Fibroblast of lung (primary cell): ENCODE measurements around the gene TCF4. TPM values are rescaled to one million over a fixed set of nuclear protein-coding genes. Genes with fewer than 3 reads are reported as not detected.
A peak's percentile ranks its signal among the peaks of the same experiment; 100 is the strongest.

Source experiments
- DNase-seq, 2 donors: peaks; one replicate each; pipeline versions ENCODE4 v3.0.0 to v3.0.0-alpha.2; 2010; ENCODE audit warnings: low read depth in 2 of 2
- H2AFZ ChIP-seq: 2 replicates; pipeline ENCODE4 v1.5.1; 2012; ENCODE audit warnings: low read length, control low read depth, inconsistent platforms
- H3K27ac ChIP-seq: 2 replicates; pipeline ENCODE4 v1.5.1; 2011; ENCODE audit warnings: low read length, control low read depth; ENCODE audit not compliant: insufficient read depth
- H3K27me3 ChIP-seq: 2 replicates; pipeline ENCODE4 v1.5.1; 2011; ENCODE audit warnings: mild to moderate bottlenecking, low read length; ENCODE audit not compliant: control insufficient read depth, insufficient read depth
- H3K36me3 ChIP-seq: 2 replicates; pipeline ENCODE4 v1.5.1; 2011; ENCODE audit warnings: low read length; ENCODE audit not compliant: control insufficient read depth, insufficient read depth
- H3K4me1 ChIP-seq: 2 replicates; pipeline ENCODE4 v1.5.1; 2011; ENCODE audit warnings: low read length; ENCODE audit not compliant: control insufficient read depth, insufficient read depth; ENCODE audit errors: extremely low read depth
- H3K4me2 ChIP-seq: 2 replicates; pipeline ENCODE4 v1.5.1; 2011; ENCODE audit warnings: low read length, control low read depth; ENCODE audit not compliant: insufficient read depth; ENCODE audit errors: extremely low read depth
- H3K4me3 ChIP-seq, 4 experiments: fragments of 200-600 bp in 1 of 4; sonication (generic) in 1 of 4; replicated peaks in 1 of 4; 2 replicates each; pipeline ENCODE4 v1.5.1; 2011 to 2016; ENCODE audit warnings: low read length in 4 of 4, low read depth in 3 of 4, mild to moderate bottlenecking in 3 of 4, control low read depth in 2 of 4, inconsistent platforms in 1 of 4, mixed read lengths in 1 of 4; ENCODE audit not compliant: insufficient read depth in 1 of 4; ENCODE audit errors: control extremely low read depth in 1 of 4
- H3K79me2 ChIP-seq: 2 replicates; pipeline ENCODE4 v1.5.1; 2012; ENCODE audit warnings: mild to moderate bottlenecking, low read length, inconsistent platforms; ENCODE audit not compliant: control insufficient read depth, insufficient read depth
- H3K9ac ChIP-seq: 2 replicates; pipeline ENCODE4 v1.5.1; 2011; ENCODE audit warnings: mild to moderate bottlenecking, low read length, control low read depth; ENCODE audit not compliant: insufficient read depth
- H3K9me3 ChIP-seq: 2 replicates; pipeline ENCODE4 v1.5.1; 2012; ENCODE audit warnings: low read depth, low read length; ENCODE audit not compliant: control insufficient read depth, insufficient read depth
- H4K20me1 ChIP-seq: 2 replicates; pipeline ENCODE4 v1.5.1; 2011; ENCODE audit warnings: low read length; ENCODE audit not compliant: control insufficient read depth, insufficient read depth; ENCODE audit errors: extremely low read depth
- CTCF ChIP-seq, 2 donors: IDR thresholded peaks in 1 of 2; conservative IDR thresholded peaks in 1 of 2; 1 replicate in 1 of 2; 2 replicates in 1 of 2; pipeline ENCODE4 v1.5.1; 2011 to 2012; ENCODE audit warnings: low read length in 2 of 2, control low read depth in 1 of 2, inconsistent platforms in 1 of 2, low read depth in 1 of 2, mild to moderate bottlenecking in 1 of 2
- EZH2 ChIP-seq: IDR thresholded peaks from 2 replicates; pipeline ENCODE4 v1.5.1; 2012; ENCODE audit warnings: low read length, control low read depth, mild to moderate bottlenecking; ENCODE audit errors: missing control alignments
- polyA plus RNA-seq, 2 donors: library from polyadenylated mRNA; depleted of rRNA in 1 of 2; stranded (reverse) in 1 of 2; unstranded in 1 of 2; fragments of >200 nt; gene quantifications; 2 replicates each; pipeline ENCODE4 v1.2.1, GENCODE V29; 2011 to 2012; ENCODE audit warnings: missing spikeins in 1 of 2
- total RNA-seq: library from RNA; depleted of rRNA; stranded (reverse); fragments of >200 nt; gene quantifications from 2 replicates; pipeline ENCODE4 v1.2.1, GENCODE V29; 2014

The TCF4 gene
- total and polyA plus RNA-seq, 2 donors (not counting 1 experiment from before 2014, with no cell fraction given): 48.9 to 57.6 TPM

- H3K27ac ChIP-seq: peak overlapping the region; percentile 69
- H3K4me2 ChIP-seq: peak overlapping the region; percentile 91
- TF ChIP-seq EZH2 (no peak), CTCF (conservative IDR thresholded peaks at IDR 0.05 in 1 of 2, IDR thresholded peaks at IDR 0.05 in 1 of 2; ENCODE audit: low read depth in 1 of 2, low read length in 2 of 2) (no peak)
- peak overlapping the region; percentile 59 to 88 (median 72) for H3K4me3 ChIP-seq
- no peaks in the 10 kb centered on the region for H3K36me3 ChIP-seq
- no peaks in the 10 kb centered on the region for H3K27me3 ChIP-seq
- H3K79me2 ChIP-seq: peaks cover 21% of the 10 kb centered on the region
- H3K9me3 ChIP-seq: no peaks in the 10 kb centered on the region
- peak; percentile 95 to 97 for DNase-seq
- H4K20me1 ChIP-seq: no peaks in the 10 kb centered on the region
- peak overlapping the region; percentile 90 for H2AFZ ChIP-seq
- peaks cover 4% of the 10 kb centered on the region for H3K4me1 ChIP-seq
- peak overlapping the region; percentile 57 for H3K9ac ChIP-seq
Observed at GRCh38 chr18:55589625-55590291, 1.8 kb upstream of the TCF4 start.

- Histone ChIP-seq H3K79me2 (peaks cover 26% of the 10 kb centered on the region), H2AFZ (no peak overlapping the region), H3K36me3 (no peaks in the 10 kb centered on the region), H3K4me1 (peaks cover 4% of the 10 kb centered on the region), H3K27ac (peak overlapping the region; percentile 59), H3K4me3 (peak overlapping the region; percentile 59 to 88 (median 72)), H4K20me1 (no peaks in the 10 kb centered on the region), H3K9me3 (no peaks in the 10 kb centered on the region), H3K9ac (no peak overlapping the region), H3K27me3 (no peaks in the 10 kb centered on the region), H3K4me2 (peak overlapping the region; percentile 81)
- peak; percentile 47 to 68 for DNase-seq
- TF ChIP-seq EZH2: no peak
- no peak for TF ChIP-seq CTCF (conservative IDR thresholded peaks at IDR 0.05 in 1 of 2, IDR thresholded peaks at IDR 0.05 in 1 of 2; ENCODE audit: low read depth in 1 of 2, low read length in 2 of 2)
Observed at GRCh38 chr18:55588870-55589595, 1.0 kb upstream of the TCF4 start.

GRCh38 chr18:55587418-55588110 is 428 bp downstream of the TCF4 start:
- Histone ChIP-seq H3K4me1 (peaks cover 4% of the 10 kb centered on the region), H3K9ac (peak overlapping the region; percentile 49), H3K27me3 (no peaks in the 10 kb centered on the region), H3K36me3 (no peaks in the 10 kb centered on the region), H3K27ac (peak overlapping the region; percentile 43), H3K4me2 (no peak overlapping the region), H3K79me2 (peaks cover 29% of the 10 kb centered on the region), H3K9me3 (no peaks in the 10 kb centered on the region), H4K20me1 (no peaks in the 10 kb centered on the region), H3K4me3 (peak overlapping the region; percentile 51 to 78 (median 60)), H2AFZ (no peak overlapping the region)
- TF ChIP-seq CTCF (conservative IDR thresholded peaks at IDR 0.05 in 1 of 2, IDR thresholded peaks at IDR 0.05 in 1 of 2; ENCODE audit: low read depth in 1 of 2, low read length in 2 of 2) (no peak), EZH2 (no peak)
- peak; percentile 62 to 71 for DNase-seq
